Stomach (tissue), 9 donors: ENCODE results near the gene ANKS1B. TPM values are rescaled to one million over a fixed set of nuclear protein-coding genes. Genes with fewer than 3 reads are reported as not detected.

Experiments used
- DNase-seq, 2 donors: peaks; one replicate each; pipeline versions ENCODE4 v3.0.0 to v3.0.0-alpha.2; 2013 to 2019
- H3K27ac ChIP-seq, 5 donors: fragments of 200-600 bp in 4 of 5; sonication (generic) in 4 of 5; one replicate each; pipeline ENCODE4 v1.5.1; 2013 to 2019; ENCODE audit warnings: mild to moderate bottlenecking in 1 of 5, moderate library complexity in 1 of 5
- H3K27me3 ChIP-seq, 3 donors: fragments of 200-600 bp; sonication (generic); one replicate each; pipeline ENCODE4 v1.5.1; 2017 to 2019; ENCODE audit warnings: mixed run types in 1 of 3
- H3K36me3 ChIP-seq, 4 donors: fragments of 200-600 bp; sonication (generic); 1 replicate in 3 of 4; 2 replicates in 1 of 4; pipeline ENCODE4 v1.5.1; 2016 to 2019
- H3K4me1 ChIP-seq, 4 donors: fragments of 200-600 bp; sonication (generic); one replicate each; pipeline ENCODE4 v1.5.1; 2016 to 2019
- H3K4me3 ChIP-seq, 4 donors: fragments of 200-600 bp; sonication (generic) in 3 of 4; one replicate each; pipeline ENCODE4 v1.5.1; 2016 to 2019; ENCODE audit warnings: mild to moderate bottlenecking in 1 of 4
- H3K9me3 ChIP-seq, 4 donors: fragments of 200-600 bp; sonication (generic); one replicate each; pipeline ENCODE4 v1.5.1; 2016 to 2019
- CTCF ChIP-seq, 7 experiments: fragments of 450-650 bp in 4 of 7; fragments of 200-600 bp in 3 of 7; sonication (generic) in 3 of 7; IDR thresholded peaks; one replicate each; pipeline ENCODE4 v1.5.1; 2016 to 2019; ENCODE audit warnings: antibody characterized with exemption in 7 of 7, control low read depth in 2 of 7, mild to moderate bottlenecking in 1 of 7
- EP300 ChIP-seq: sonication (generic); formaldehyde crosslinking; IDR thresholded peaks from one replicate; pipeline ENCODE4 v1.6.1; 2017; ENCODE audit warnings: antibody characterized with exemption
- POLR2A ChIP-seq, 4 donors: fragments of 450-650 bp; IDR thresholded peaks; one replicate each; pipeline ENCODE4 v1.6.1; 2016; ENCODE audit warnings: antibody characterized with exemption in 4 of 4, control low read depth in 2 of 4, mild to moderate bottlenecking in 1 of 4, moderate library complexity in 1 of 4
- POLR2AphosphoS5 ChIP-seq, 3 donors: sonication (generic); formaldehyde crosslinking; IDR thresholded peaks; one replicate each; pipeline ENCODE4 v1.6.1; 2016; ENCODE audit warnings: antibody characterized with exemption in 3 of 3
- WGBS, 5 donors: extraction: QIAGEN DNeasy Blood & Tissue Kit in 3 of 5; methylation state at CpG; one replicate each; pipeline versions ENCODE4 v1.1.5 to v1.1.7; 2013 to 2018; 5-methylcytosine and 5-hydroxymethylcytosine counted together
- intact Hi-C: fragments of 100-400 bp; cut with DNase I; formaldehyde crosslinking; loops from one replicate; pipeline ENCODE4 v1.15.1; 2023; ENCODE audit warnings: low total_unique reads
- polyA plus RNA-seq, 3 donors: library from polyadenylated mRNA; stranded (reverse); fragments of 200-250 nt; gene quantifications; one replicate each; pipeline ENCODE4 v1.2.3, GENCODE V29; 2013
- total RNA-seq, 5 donors: library from RNA; depleted of rRNA; stranded (reverse); fragments of >200 nt; gene quantifications; one replicate each; pipeline versions ENCODE4 v1.1.0 to v1.2.3, GENCODE V29; 2014 to 2016
- donor health status: healthy with polysubstance abuse.
- donor health status: Bipolar disorder and iron deficiency.
- donor health status: healthy.

The ANKS1B gene
- total and polyA plus RNA-seq, 8 donors = 0.73 to 26.8 (median 2.2) TPM; not detected in 2

GRCh38 chr12:99954724-99955123 is 30.0 kb downstream of the ANKS1B start:
- no peak overlapping the region for H3K4me3 ChIP-seq
- no peak for TF ChIP-seq CTCF (IDR thresholded peaks at IDR 0.05)
- TF ChIP-seq EP300 = no peak
- no peak for TF ChIP-seq POLR2A (IDR thresholded peaks at IDR 0.05)
- TF ChIP-seq POLR2AphosphoS5 (IDR thresholded peaks at IDR 0.05) = no peak

GRCh38 chr12:99948370-99948769 is 36.4 kb downstream of the ANKS1B start:
- Histone ChIP-seq H3K27me3 (no peaks in the 10 kb centered on the region), H3K27ac (no peak overlapping the region), H3K4me1 (no peaks in the 10 kb centered on the region), H3K4me3 (no peak overlapping the region), H3K36me3 (no peaks in the 10 kb centered on the region), H3K9me3 (no peaks in the 10 kb centered on the region)
- intact Hi-C loops = no loop called here
- no peak for DNase-seq
- no peak for TF ChIP-seq EP300
- TF ChIP-seq POLR2A (IDR thresholded peaks at IDR 0.05) = no peak
- TF ChIP-seq CTCF (IDR thresholded peaks at IDR 0.05) = no peak
- no peak for TF ChIP-seq POLR2AphosphoS5 (IDR thresholded peaks at IDR 0.05)
- 85 to 89% (median 87%) methylated on average over 3 of the region's 3 CpGs for WGBS, 5 donors

More at GRCh38 chr12:99954724-99955123, 30.0 kb downstream of the ANKS1B start:
- no peak for DNase-seq
- no peaks in the 10 kb centered on the region for H3K27me3 ChIP-seq
- WGBS, 5 donors = 50 to 73% (median 56%) methylated on average over 2 of the region's 2 CpGs
- H3K27ac ChIP-seq = no peak overlapping the region
- H3K36me3 ChIP-seq = no peaks in the 10 kb centered on the region
- H3K9me3 ChIP-seq = no peaks in the 10 kb centered on the region
- peaks cover 0 to 6% (median 2%) of the 10 kb centered on the region in 4 donors for H3K4me1 ChIP-seq
- intact Hi-C loops = no loop called here

- DNase-seq = no peak
- no peaks in the 10 kb centered on the region for H3K9me3 ChIP-seq
- TF ChIP-seq EP300 (no peak), CTCF (IDR thresholded peaks at IDR 0.05) (no peak), POLR2AphosphoS5 (IDR thresholded peaks at IDR 0.05) (no peak), POLR2A (IDR thresholded peaks at IDR 0.05) (no peak)
- WGBS, 5 donors = 82 to 100% (median 94%) methylated on average over 1 of the region's 1 CpG
- H3K27ac ChIP-seq = no peak overlapping the region
- no peaks in the 10 kb centered on the region for H3K36me3 ChIP-seq
- intact Hi-C loops = no loop called here
- no peaks in the 10 kb centered on the region for H3K27me3 ChIP-seq
- no peak overlapping the region for H3K4me3 ChIP-seq
- no peaks in the 10 kb centered on the region for H3K4me1 ChIP-seq
Observed at GRCh38 chr12:99946131-99946530, 38.6 kb downstream of the ANKS1B start.

- TF ChIP-seq CTCF (IDR thresholded peaks at IDR 0.05) (no peak), POLR2A (IDR thresholded peaks at IDR 0.05) (no peak), POLR2AphosphoS5 (IDR thresholded peaks at IDR 0.05) (no peak), EP300 (no peak)
- intact Hi-C loops = no loop called here
- Histone ChIP-seq H3K9me3 (no peaks in the 10 kb centered on the region), H3K36me3 (no peaks in the 10 kb centered on the region), H3K27me3 (no peaks in the 10 kb centered on the region), H3K4me3 (no peak overlapping the region), H3K4me1 (no peaks in the 10 kb centered on the region), H3K27ac (no peak overlapping the region)
- WGBS, 5 donors = 80 to 95% (median 86%) methylated on average over 3 of the region's 3 CpGs
- DNase-seq = no peak
Observed at GRCh38 chr12:99935608-99936007, 49.1 kb downstream of the ANKS1B start.
